GM20431 (cell line): Measurements from ENCODE around the gene EVC.

Source experiments
- in situ Hi-C: fragments of 300-500 bp; cut with MseI, MboI; formaldehyde crosslinking; loops from one replicate; pipeline ENCODE4 v1.15.0; 2020; ENCODE audit warnings: low sequenced_read_pairs; ENCODE audit not compliant: unreplicated experiment

Gene EVC

GRCh38 chr4:5753766-5754528 is 42.9 kb downstream of the EVC start:
- in situ Hi-C loops: no loop called here

GRCh38 chr4:5754529-5754881 is 43.5 kb downstream of the EVC start:
- in situ Hi-C loops: no loop called here

GRCh38 chr4:5755161-5755560 is 44.2 kb downstream of the EVC start:
- in situ Hi-C loops: no loop called here

GRCh38 chr4:5755679-5756078 is 44.7 kb downstream of the EVC start:
- in situ Hi-C loops: no loop called here

- in situ Hi-C loops: no loop called here
Observed at GRCh38 chr4:5756271-5756670, 45.3 kb downstream of the EVC start.

GRCh38 chr4:5757091-5757490 is 46.1 kb downstream of the EVC start:
- in situ Hi-C loops: no loop called here

- in situ Hi-C loops: no loop called here
Observed at GRCh38 chr4:5757536-5757935, 46.5 kb downstream of the EVC start.

- in situ Hi-C loops: no loop called here
Observed at GRCh38 chr4:5757954-5758353, 47.0 kb downstream of the EVC start.

GRCh38 chr4:5758741-5759140 is 47.7 kb downstream of the EVC start:
- in situ Hi-C loops: no loop called here

- in situ Hi-C loops: no loop called here
Observed at GRCh38 chr4:5759236-5760075, 48.5 kb downstream of the EVC start.

- in situ Hi-C loops: no loop called here
Observed at GRCh38 chr4:5760246-5760645, 49.2 kb downstream of the EVC start.

- in situ Hi-C loops: no loop called here
Observed at GRCh38 chr4:5760936-5761480, 50.0 kb downstream of the EVC start.

GRCh38 chr4:5770051-5770450 is 59.0 kb downstream of the EVC start:
- in situ Hi-C loops: no loop called here

GRCh38 chr4:5772528-5773270 is 61.7 kb downstream of the EVC start:
- in situ Hi-C loops: no loop called here

GRCh38 chr4:5773271-5773555 is 62.2 kb downstream of the EVC start:
- in situ Hi-C loops: no loop called here

- in situ Hi-C loops: no loop called here
Observed at GRCh38 chr4:5774416-5775036, 63.5 kb downstream of the EVC start.

GRCh38 chr4:5776510-5776909 is 65.5 kb downstream of the EVC start:
- in situ Hi-C loops: no loop called here

GRCh38 chr4:5780831-5781480 is 70.0 kb downstream of the EVC start:
- in situ Hi-C loops: no loop called here

- in situ Hi-C loops: no loop called here
Observed at GRCh38 chr4:5781691-5782090, 70.7 kb downstream of the EVC start.
